SK-N-MC (cell line): Measurements from ENCODE around the gene CCR5AS.
"Not testable (repeated sequence)": the region's sequence is repeated elsewhere in the genome, so short reads cannot be mapped to it uniquely, and the experiment has no call there.

Experiments
- DNase-seq: peaks from one replicate; pipeline ENCODE4 v3.0.0-alpha.2; 2011; ENCODE audit warnings: low read depth, low spot score
- H3K27ac ChIP-seq: fragments of 200-600 bp; sonication (generic); 2 replicates; pipeline ENCODE4 v1.5.1; 2016; ENCODE audit warnings: mixed run types
- H3K36me3 ChIP-seq: fragments of 200-600 bp; sonication (generic); 2 replicates; pipeline ENCODE4 v1.6.1; 2017; ENCODE audit warnings: antibody characterized with exemption, low read length, mixed read lengths; ENCODE audit not compliant: insufficient read depth
- H3K4me3 ChIP-seq: fragments of 200-600 bp; sonication (generic); 2 replicates; pipeline ENCODE4 v1.5.1; 2016
- H3K9ac ChIP-seq: fragments of 200-600 bp; sonication (generic); 2 replicates; pipeline ENCODE4 v1.8.0; 2017; ENCODE audit warnings: mixed run types, mixed read lengths; ENCODE audit not compliant: insufficient read length
- H3K9me3 ChIP-seq: fragments of 200-600 bp; sonication (generic); 2 replicates; pipeline ENCODE4 v1.6.1; 2017; ENCODE audit warnings: low read depth, mild to moderate bottlenecking, antibody characterized with exemption, low read length, moderate library complexity, mixed read lengths
- EZH2 ChIP-seq: fragments of 200-600 bp; sonication (generic); IDR thresholded peaks from one replicate; pipeline ENCODE4 v1.6.1; 2017; ENCODE audit warnings: antibody characterized with exemption
- FOXP2 ChIP-seq: optimal IDR thresholded peaks from 2 replicates; pipeline ENCODE3; 2011; ENCODE audit warnings: mild to moderate bottlenecking, moderate library complexity; ENCODE audit not compliant: insufficient read depth; ENCODE audit errors: extremely low read length, control extremely low read depth
- POLR2AphosphoS5 ChIP-seq: IDR thresholded peaks from 2 replicates; pipeline ENCODE4 v1.6.1; 2012; ENCODE audit warnings: mild to moderate bottlenecking, low read depth, low read length, borderline replicate concordance

The CCR5AS gene

GRCh38 chr3:46389306-46389705 is 17.6 kb downstream of the CCR5AS start:
- Histone ChIP-seq H3K4me3 (no peak overlapping the region), H3K36me3 (no peaks in the 10 kb centered on the region), H3K9me3 (no peaks in the 10 kb centered on the region), H3K27ac (no peak overlapping the region), H3K9ac (no peak overlapping the region)
- TF ChIP-seq EZH2 (no peak), FOXP2 (no peak), POLR2AphosphoS5 (no peak)
- DNase-seq: no peak

- not testable (repeated sequence) for H3K9ac ChIP-seq, H3K9me3 ChIP-seq, H3K4me3 ChIP-seq, H3K27ac ChIP-seq, DNase-seq, H3K36me3 ChIP-seq
These were observed 18.0 kb downstream of the CCR5AS start for GRCh38 chr3:46388847-46389246.

GRCh38 chr3:46386205-46386604 is 20.7 kb downstream of the CCR5AS start:
- no peak overlapping the region for H3K9ac ChIP-seq
- no peak overlapping the region for H3K4me3 ChIP-seq
- H3K36me3 ChIP-seq: no peaks in the 10 kb centered on the region
- H3K27ac ChIP-seq: no peak overlapping the region
- H3K9me3 ChIP-seq: no peaks in the 10 kb centered on the region
- TF ChIP-seq POLR2AphosphoS5: no peak
- no peak for TF ChIP-seq FOXP2
- no peak for TF ChIP-seq EZH2
- no peak for DNase-seq

- Histone ChIP-seq H3K9ac (no peak overlapping the region), H3K4me3 (no peak overlapping the region), H3K9me3 (no peaks in the 10 kb centered on the region), H3K36me3 (no peaks in the 10 kb centered on the region), H3K27ac (no peak overlapping the region)
- TF ChIP-seq EZH2 (no peak), FOXP2 (no peak), POLR2AphosphoS5 (no peak)
- no peak for DNase-seq
These were observed 22.9 kb downstream of the CCR5AS start for GRCh38 chr3:46383951-46384330.

- no peak overlapping the region for H3K27ac ChIP-seq
- H3K36me3 ChIP-seq: no peaks in the 10 kb centered on the region
- no peak for DNase-seq
- no peak overlapping the region for H3K4me3 ChIP-seq
- TF ChIP-seq POLR2AphosphoS5: no peak
- TF ChIP-seq EZH2: no peak
- TF ChIP-seq FOXP2: no peak
- H3K9me3 ChIP-seq: no peaks in the 10 kb centered on the region
- no peak overlapping the region for H3K9ac ChIP-seq
These were observed 23.5 kb downstream of the CCR5AS start for GRCh38 chr3:46383211-46383950.

- Histone ChIP-seq H3K4me3 (no peak overlapping the region), H3K9me3 (no peaks in the 10 kb centered on the region), H3K36me3 (no peaks in the 10 kb centered on the region), H3K9ac (no peak overlapping the region), H3K27ac (no peak overlapping the region)
- no peak for DNase-seq
- TF ChIP-seq EZH2 (no peak), FOXP2 (no peak), POLR2AphosphoS5 (no peak)
These were observed 25.2 kb downstream of the CCR5AS start for GRCh38 chr3:46381625-46382024.

GRCh38 chr3:46380471-46381221 is 26.2 kb downstream of the CCR5AS start:
- TF ChIP-seq EZH2 (no peak), FOXP2 (no peak), POLR2AphosphoS5 (no peak)
- Histone ChIP-seq H3K9me3 (no peaks in the 10 kb centered on the region), H3K9ac (no peak overlapping the region), H3K27ac (no peak overlapping the region), H3K36me3 (no peaks in the 10 kb centered on the region), H3K4me3 (no peak overlapping the region)
- DNase-seq: no peak

GRCh38 chr3:46378426-46378942 is 28.4 kb downstream of the CCR5AS start:
- no peak overlapping the region for H3K27ac ChIP-seq
- TF ChIP-seq EZH2 (no peak), FOXP2 (no peak), POLR2AphosphoS5 (no peak)
- no peak overlapping the region for H3K4me3 ChIP-seq
- H3K9me3 ChIP-seq: no peaks in the 10 kb centered on the region
- no peaks in the 10 kb centered on the region for H3K36me3 ChIP-seq
- no peak overlapping the region for H3K9ac ChIP-seq
- DNase-seq: peak; percentile 1

- H3K9me3 ChIP-seq: no peaks in the 10 kb centered on the region
- no peak overlapping the region for H3K9ac ChIP-seq
- H3K36me3 ChIP-seq: no peaks in the 10 kb centered on the region
- no peak overlapping the region for H3K27ac ChIP-seq
- DNase-seq: no peak
- H3K4me3 ChIP-seq: no peak overlapping the region
- TF ChIP-seq EZH2 (no peak), FOXP2 (no peak)
These were observed 31.1 kb downstream of the CCR5AS start for GRCh38 chr3:46375814-46376213.
